NCI-H345 treated with DMSO at 0.1 percent for 48 hours (cell line): Measurements from ENCODE around the gene RASSF10.
"Not testable (repeated sequence)": the region's sequence is repeated elsewhere in the genome, so short reads cannot be mapped to it uniquely, and the experiment has no call there.

ENCODE experiments used
- DNase-seq: peaks from one replicate; lab custom pipeline; 2025; ENCODE audit not compliant: unreplicated experiment; lab: John Stamatoyannopoulos, UW

RASSF10 gene

DNA sequence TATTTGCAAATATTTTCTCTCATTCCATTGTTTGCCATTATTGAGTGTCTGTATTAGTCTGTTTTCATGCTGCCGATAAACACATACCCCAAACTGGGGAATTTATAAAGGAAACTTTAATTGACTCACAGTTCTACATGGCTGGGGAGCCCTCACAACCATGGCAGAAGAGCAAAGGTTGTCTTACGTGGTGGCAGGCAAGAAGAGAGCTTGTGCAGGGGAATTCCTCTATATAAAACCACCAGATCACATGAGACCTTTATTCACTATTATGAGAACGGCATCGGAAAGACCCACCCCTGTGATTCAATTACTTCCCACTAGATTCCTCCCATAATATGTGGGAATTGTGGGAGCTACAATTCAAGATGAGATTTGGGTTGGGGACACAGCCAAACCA, 10.2 kb downstream of the RASSF10 start:
- DNase-seq, result no peak

- DNase-seq, result no peak
Observed at GRCh38 chr11:13023423-13023822, 14.3 kb downstream of the RASSF10 start.

DNA sequence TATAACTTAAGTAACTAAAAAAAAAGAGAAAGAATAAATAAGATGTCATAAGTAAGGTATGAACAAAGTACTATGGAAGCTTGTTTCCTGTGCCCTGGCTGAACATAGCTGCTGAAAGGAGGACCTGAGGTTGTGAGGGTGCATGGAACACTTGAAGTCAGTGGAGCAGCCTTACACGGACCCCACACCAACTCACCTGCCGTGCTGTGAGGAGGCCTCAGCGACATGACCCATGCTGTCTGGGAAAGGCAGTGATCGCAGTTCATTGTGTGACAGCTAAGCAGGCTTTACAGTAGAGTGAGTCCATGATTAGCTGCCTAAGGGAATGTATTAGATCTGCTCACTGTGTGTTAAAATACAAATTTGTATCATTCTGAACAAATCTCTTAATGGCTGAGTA, 17.6 kb downstream of the RASSF10 start:
- DNase-seq, result no peak

- DNase-seq, result no peak
Observed at GRCh38 chr11:13028322-13028721, 19.2 kb downstream of the RASSF10 start.

DNA sequence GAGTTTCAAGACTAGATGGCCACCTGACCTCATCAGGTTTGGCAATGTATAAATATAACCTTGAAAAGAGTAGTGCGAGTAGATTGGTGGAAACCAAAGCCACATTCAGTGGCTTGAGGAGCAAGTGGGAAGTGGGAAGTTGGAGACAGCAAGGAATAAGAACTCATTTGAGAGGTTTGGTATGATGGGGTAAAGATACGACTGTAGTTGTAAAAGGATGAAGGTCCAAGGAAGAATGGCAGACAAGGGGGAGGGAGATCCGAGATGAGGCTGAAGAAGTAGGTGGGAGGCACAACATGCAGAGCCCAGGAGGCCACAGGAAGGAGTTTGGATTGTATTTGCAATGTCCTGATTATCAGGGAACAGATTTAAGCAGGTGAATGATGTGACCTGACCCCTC, 20.8 kb downstream of the RASSF10 start:
- no peak for DNase-seq

DNA sequence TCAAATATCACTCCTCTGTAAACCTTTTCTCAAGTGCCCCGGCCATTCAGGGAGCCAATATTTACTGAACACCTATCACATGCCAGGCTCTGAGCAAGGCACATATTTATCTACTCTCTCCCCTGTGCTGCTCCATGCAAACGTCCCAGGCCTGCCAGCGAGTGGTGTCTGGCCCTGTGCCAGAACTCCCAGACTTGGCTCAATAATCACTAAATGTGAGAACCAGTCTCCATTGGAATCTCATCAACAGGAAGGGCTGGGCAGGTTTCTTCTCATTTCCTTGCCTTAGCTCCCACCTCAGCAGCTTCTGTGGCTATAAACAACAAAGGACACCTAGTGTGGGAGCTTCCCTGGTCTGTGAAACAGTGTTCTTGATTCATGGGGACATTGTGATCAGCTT, 21.7 kb downstream of the RASSF10 start:
- peak; percentile 43 for DNase-seq

DNA sequence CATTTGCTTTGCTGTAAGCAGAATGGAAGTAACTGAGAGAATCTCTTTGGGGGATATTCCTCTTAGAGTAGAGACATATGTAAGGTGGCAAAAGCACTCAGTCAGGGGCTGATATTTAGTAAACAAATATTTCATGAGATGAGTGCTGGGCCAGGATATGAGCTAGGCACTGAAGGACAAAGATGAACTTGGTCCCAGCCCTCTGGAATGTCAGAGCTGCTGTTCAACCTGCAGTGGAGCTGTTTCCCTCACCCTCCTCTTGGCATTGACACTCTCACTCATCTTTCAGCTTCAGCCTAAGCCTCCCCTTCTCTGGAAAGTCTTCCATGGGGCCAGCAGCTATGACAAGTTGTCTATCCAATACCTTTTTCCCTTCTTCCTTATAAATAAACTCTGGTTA, 22.2 kb downstream of the RASSF10 start:
- no peak for DNase-seq

DNA sequence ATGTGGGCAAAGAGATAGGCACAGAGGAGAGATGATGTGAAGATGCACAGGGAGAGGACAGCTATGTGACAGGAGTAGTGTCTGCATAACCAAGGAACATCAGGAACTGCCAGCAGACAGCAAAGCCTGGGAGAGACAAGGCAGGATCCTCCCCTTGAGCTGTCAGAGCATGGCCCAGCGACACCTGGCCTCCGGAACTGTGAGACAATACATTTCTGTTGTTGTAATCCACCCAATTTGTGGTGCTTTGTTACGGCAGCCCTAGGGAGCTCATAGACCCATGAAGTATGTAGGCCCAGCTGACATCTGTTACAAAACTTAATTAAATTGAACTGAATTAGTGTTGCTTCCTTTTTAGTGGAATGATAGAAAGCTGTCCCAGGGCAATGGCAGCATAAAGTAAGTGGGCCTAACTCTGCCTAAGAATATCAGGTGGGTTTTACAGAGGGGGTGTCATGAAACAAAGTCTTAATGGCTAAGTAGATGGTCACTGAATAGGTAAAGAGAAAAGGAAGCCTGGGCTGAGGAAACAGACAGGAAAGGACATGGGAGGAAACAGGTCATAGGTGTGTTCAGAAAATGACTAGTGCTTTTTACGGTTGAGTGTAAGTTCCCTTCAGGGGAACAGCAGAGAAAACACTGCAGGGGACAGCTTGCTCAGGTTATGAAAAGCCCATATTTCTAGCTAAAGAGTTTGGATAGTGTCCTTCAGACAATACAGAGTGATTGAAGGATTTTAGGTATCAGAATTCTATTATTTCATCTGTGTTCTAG, 24.8 kb downstream of the RASSF10 start:
- DNase-seq, result no peak

DNA sequence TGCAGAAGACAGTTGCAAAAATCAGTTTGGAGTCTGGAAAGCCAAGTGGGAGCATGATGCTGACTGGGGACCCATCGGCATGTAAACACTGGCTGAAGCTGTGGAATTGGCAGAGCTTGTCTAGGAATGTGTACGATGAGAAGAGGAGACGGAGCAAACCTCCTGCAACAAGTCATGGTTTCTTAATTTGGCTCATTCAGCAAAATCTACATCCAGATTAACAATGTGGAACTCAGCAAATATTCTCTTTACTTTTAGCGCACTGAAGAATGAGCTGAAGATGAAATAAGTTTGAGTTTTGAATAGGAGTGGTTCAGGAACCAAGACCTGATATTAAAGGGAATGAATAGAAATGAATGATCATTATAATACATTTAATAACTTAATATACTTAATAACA, 26.6 kb downstream of the RASSF10 start:
- no peak for DNase-seq

GRCh38 chr11:13036235-13036634, 27.1 kb downstream of the RASSF10 start:
- no peak for DNase-seq

DNA sequence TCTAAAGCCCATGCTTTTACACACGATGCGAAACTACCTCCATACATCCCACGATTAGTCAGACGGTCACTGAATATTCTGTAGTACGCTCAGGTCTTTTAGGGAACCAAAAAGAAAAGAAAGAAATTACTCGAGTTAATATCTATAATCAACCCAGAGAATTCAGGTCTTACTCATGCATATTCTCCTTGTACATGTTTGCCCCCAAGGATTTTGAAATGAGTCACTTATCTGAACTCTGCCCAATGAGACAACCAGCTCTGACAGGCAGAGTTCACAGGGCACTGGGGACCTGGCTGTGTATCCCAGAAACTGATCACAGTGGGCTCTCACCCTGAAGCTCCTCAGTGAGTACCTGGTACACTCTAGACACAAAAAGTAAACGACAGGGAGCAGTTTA, 29.2 kb downstream of the RASSF10 start:
- no peak for DNase-seq

DNA sequence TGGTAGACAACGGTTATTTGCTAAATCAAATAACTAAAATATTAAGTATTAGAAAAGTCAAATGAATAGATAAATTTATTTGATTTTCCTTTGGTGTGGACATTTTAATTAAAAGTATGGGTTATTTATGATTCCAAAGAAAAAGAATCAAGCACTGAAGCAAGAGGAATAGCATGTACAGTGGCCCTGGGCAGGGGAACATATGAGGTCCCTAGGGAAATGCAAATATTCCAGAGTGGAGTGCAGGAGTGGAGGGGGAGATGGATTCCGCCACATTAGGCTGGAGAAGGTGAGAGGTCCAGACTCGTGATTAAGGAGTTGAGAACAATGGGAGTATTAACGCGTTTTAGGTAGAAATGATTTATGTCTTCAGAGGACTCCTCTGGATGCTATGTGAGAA, 30.0 kb downstream of the RASSF10 start:
- no peak for DNase-seq

DNA sequence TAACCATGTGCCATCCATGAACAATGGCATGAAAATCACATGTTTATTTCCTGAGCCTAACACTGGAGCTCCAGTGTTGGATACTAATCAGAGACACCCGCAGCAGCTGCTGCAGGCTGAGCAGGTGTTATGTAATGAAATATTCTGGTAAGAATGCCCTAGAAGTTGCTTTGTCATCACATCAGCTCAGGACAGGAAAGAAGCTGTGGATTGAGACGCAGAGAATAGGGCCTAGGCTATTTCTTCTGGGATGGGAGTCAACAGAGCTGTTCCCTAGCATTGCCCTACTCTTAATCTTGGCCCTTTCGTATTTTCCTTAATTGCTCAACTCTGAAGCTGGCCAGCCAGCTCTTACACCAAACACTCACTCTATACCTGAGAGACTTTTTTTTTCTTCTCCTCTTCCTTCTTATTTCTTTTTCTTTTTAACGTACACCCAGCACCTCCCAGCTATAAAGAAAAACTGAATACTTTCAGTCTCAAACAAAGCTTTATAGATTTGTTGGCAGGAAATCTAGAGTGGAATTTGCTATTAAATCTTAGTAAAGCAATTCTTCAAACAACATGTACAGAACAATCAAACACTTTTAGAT, 31.9 kb downstream of the RASSF10 start:
- DNase-seq, result no peak

DNA sequence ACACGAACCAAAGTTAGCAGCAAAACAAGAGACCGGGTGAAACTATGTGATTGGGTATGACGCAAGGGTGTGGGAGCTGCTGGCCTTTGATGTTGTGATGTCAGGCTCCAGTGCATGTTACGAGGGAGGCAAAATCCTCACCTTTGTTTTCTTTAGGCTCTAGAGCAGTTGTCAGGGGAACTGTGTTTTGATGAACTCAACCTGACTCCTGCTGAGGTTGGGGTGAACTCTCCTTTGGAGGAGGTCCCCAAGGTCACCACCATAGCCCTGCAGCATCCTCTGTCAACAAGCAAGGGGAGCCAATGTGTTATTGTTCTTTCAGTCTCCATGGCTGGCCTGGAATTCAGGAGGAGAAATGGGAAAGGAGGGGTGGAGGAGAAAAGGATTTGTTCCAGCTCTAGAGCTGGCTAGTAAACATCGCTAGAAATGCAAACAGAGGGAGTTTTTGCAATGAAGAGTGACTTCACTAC, 33.8 kb downstream of the RASSF10 start:
- no peak for DNase-seq

DNA sequence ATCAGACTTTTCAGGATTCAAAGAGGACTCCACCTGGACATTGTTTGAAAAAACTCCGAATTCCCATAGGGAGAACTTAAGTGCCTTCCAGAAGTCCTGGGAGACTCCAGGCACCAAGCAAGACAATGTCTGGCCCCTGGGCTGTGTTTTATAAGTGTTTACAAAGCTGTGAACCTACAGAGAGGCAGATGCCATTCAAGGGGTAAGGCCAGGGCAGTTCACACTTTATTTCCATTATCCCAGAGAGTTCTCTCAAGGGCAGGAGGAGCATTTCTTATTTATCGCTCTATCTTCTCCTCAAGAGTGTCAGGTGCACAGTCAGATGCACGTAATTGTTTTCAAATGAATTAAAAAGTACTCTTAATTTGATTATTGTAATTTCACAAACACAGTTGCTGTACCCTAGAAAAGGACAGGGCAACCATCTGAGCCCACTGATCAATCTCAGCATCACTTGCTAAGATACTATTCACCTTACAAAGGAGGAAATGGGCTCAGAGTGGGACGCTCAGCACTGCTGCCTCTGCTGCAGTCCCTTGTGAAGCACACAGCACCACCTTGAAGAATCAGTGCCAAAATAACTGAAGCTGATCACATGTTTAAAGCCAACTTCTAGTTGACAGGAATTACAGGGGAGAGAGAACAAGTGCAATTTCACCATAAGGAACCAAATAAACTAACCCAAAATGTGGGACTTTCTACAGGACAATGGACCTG, 35.0 kb downstream of the RASSF10 start:
- no peak for DNase-seq

- DNase-seq, result not testable (repeated sequence)
Observed at GRCh38 chr11:13045089-13045488, 36.0 kb downstream of the RASSF10 start.

DNA sequence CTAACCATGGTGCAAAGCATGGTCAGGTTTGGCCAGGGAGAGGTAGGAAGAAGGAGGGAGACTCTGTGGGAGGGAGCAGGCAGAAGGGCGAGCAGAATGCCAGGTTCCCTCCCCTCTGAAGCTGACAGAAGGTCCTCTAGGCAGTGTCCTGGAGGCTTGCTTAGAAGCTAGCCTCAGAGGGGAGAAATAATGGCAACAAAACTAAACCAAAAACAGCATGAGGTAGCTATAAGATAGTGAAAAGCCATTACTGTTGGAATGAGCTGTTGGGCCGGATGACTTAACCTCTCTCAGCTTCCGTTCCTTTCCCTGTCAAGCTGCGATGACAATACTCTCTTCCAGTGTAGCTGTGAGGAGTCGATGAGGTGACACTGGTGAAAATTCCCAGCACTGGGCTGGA, 36.6 kb downstream of the RASSF10 start:
- DNase-seq, result no peak

GRCh38 chr11:13046637-13047570, 37.8 kb downstream of the RASSF10 start:
- no peak for DNase-seq

DNA sequence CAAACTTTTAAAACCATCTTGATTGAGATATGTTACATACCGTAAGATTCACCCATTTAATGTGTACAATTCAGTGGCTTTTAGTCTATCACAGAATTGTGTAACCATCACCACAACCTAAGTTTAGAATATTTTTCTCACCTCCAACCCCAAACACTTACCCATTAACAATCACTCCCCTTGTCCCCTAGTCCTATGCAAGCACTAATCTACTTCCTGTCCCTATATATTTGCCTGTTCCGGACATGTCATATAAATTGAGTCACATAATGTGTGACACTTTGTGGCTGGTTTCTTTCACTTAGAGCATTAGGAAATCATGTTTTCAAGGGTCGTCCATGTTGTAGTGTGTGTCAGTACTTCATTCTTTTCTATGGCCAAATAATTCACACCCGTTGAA, 38.8 kb downstream of the RASSF10 start:
- DNase-seq, result no peak

GRCh38 chr11:13051257-13051656, 42.1 kb downstream of the RASSF10 start:
- DNase-seq, result no peak

- no peak for DNase-seq
Observed at GRCh38 chr11:13052130-13052571, 43.0 kb downstream of the RASSF10 start.
